Keratinocyte (primary cell): ENCODE results near the gene SLC18A2. TPM values are rescaled to one million over a fixed set of nuclear protein-coding genes. Genes with fewer than 3 reads are reported as not detected.

ENCODE experiments used
- DNase-seq: peaks from one replicate; pipeline ENCODE4 v3.0.0-alpha.2; 2011; ENCODE audit warnings: low read depth, missing footprints, low spot score
- FAIRE-seq: peaks from 2 replicates; lab custom pipeline; 2011; peaks lifted over from hg19 to GRCh38; lab: Jason Lieb, UNC
- H2AFZ ChIP-seq: 2 replicates; pipeline ENCODE4 v1.6.0; 2012; ENCODE audit warnings: low read length, control low read depth, inconsistent platforms; ENCODE audit not compliant: control insufficient read depth
- H3K27ac ChIP-seq: 2 replicates; pipeline ENCODE4 v1.5.1; 2011; ENCODE audit warnings: low read length; ENCODE audit not compliant: control insufficient read depth, insufficient read depth
- H3K27me3 ChIP-seq: 3 replicates; pipeline ENCODE4 v1.6.0; 2011; ENCODE audit warnings: low read length; ENCODE audit not compliant: control insufficient read depth, insufficient read depth; ENCODE audit errors: extremely low read depth
- H3K36me3 ChIP-seq, 2 experiments: 2 replicates in 1 of 2; 3 replicates in 1 of 2; pipeline ENCODE4 v1.5.1; 2011; ENCODE audit warnings: low read length in 2 of 2, mild to moderate bottlenecking in 1 of 2; ENCODE audit not compliant: control insufficient read depth in 2 of 2, insufficient read depth in 2 of 2; ENCODE audit errors: extremely low read depth in 1 of 2
- H3K4me1 ChIP-seq: 3 replicates; pipeline ENCODE4 v1.5.1; 2011; ENCODE audit warnings: low read length; ENCODE audit not compliant: control insufficient read depth, insufficient read depth; ENCODE audit errors: extremely low read depth
- H3K4me2 ChIP-seq: 3 replicates; pipeline ENCODE4 v1.6.0; 2011; ENCODE audit warnings: low read depth, low read length; ENCODE audit not compliant: control insufficient read depth, insufficient read depth; ENCODE audit errors: extremely low read depth
- H3K4me3 ChIP-seq, 3 experiments: fragments of 200-600 bp in 1 of 3; sonication (generic) in 1 of 3; 2 replicates in 2 of 3; 3 replicates in 1 of 3; pipeline ENCODE4 v1.5.1; 2011 to 2016; ENCODE audit warnings: low read length in 3 of 3, mild to moderate bottlenecking in 3 of 3, control low read depth in 2 of 3, inconsistent platforms in 1 of 3, low read depth in 1 of 3, mixed read lengths in 1 of 3, mixed run types in 1 of 3, moderate library complexity in 1 of 3; ENCODE audit not compliant: control insufficient read depth in 2 of 3, insufficient read depth in 2 of 3; ENCODE audit errors: extremely low read depth in 1 of 3
- H3K79me2 ChIP-seq: 2 replicates; pipeline ENCODE4 v1.6.0; 2012; ENCODE audit warnings: low read length; ENCODE audit not compliant: control insufficient read depth, insufficient read depth
- H3K9ac ChIP-seq: 3 replicates; pipeline ENCODE4 v1.6.0; 2011; ENCODE audit warnings: low read length; ENCODE audit not compliant: control insufficient read depth, insufficient read depth; ENCODE audit errors: extremely low read depth
- H3K9me1 ChIP-seq: 3 replicates; pipeline ENCODE4 v1.6.0; 2011; ENCODE audit warnings: low read length; ENCODE audit not compliant: control insufficient read depth, insufficient read depth; ENCODE audit errors: extremely low read depth
- H3K9me3 ChIP-seq: 2 replicates; pipeline ENCODE4 v1.5.1; 2012; ENCODE audit warnings: low read depth, low read length; ENCODE audit not compliant: control insufficient read depth
- H4K20me1 ChIP-seq: 3 replicates; pipeline ENCODE4 v1.6.0; 2011; ENCODE audit warnings: low read length; ENCODE audit not compliant: control insufficient read depth, insufficient read depth; ENCODE audit errors: extremely low read depth
- EZH2 ChIP-seq: IDR thresholded peaks from one replicate; pipeline ENCODE4 v1.6.1; 2012; ENCODE audit warnings: inconsistent platforms, mild to moderate bottlenecking, low read length, moderate library complexity
- dilution Hi-C: fragments of 300-500 bp; cut with MboI; formaldehyde crosslinking; loops from one replicate; pipeline ENCODE4 v1.7.0; 2020; ENCODE audit warnings: low sequenced_read_pairs; ENCODE audit not compliant: extremely low pct_ligation_motif_present
- polyA plus RNA-seq, 5 experiments: library from polyadenylated mRNA; depleted of rRNA in 3 of 5; stranded (reverse) in 3 of 5; stranded (forward) in 1 of 5; unstranded in 1 of 5; fragments of >200 nt; gene quantifications; 1 replicate in 1 of 5; 2 replicates in 3 of 5; 3 replicates in 1 of 5; pipeline versions ENCODE4 v1.2.1 to v1.2.3, GENCODE V29; 2011 to 2012; ENCODE audit warnings: missing spikeins in 2 of 5, low read depth in 1 of 5, low replicate concordance in 1 of 5
- TF ChIP-seq, protein P1 (sequence below), 3 experiments: IDR thresholded peaks in 1 of 3; conservative IDR thresholded peaks in 1 of 3; optimal IDR thresholded peaks in 1 of 3; 2 replicates in 2 of 3; 3 replicates in 1 of 3; pipeline versions ENCODE3 to v1.5.1; 2011; ENCODE audit warnings: low read length in 3 of 3, mild to moderate bottlenecking in 3 of 3, moderate library complexity in 2 of 3, control low read depth in 1 of 3, inconsistent platforms in 1 of 3; ENCODE audit not compliant: insufficient read depth in 2 of 3; ENCODE audit errors: extremely low read depth in 1 of 3

The SLC18A2 gene
- polyA plus RNA-seq, 1 donor (not counting 4 experiments of a cell fraction or from before 2014, with no cell fraction given): not detected

DNA sequence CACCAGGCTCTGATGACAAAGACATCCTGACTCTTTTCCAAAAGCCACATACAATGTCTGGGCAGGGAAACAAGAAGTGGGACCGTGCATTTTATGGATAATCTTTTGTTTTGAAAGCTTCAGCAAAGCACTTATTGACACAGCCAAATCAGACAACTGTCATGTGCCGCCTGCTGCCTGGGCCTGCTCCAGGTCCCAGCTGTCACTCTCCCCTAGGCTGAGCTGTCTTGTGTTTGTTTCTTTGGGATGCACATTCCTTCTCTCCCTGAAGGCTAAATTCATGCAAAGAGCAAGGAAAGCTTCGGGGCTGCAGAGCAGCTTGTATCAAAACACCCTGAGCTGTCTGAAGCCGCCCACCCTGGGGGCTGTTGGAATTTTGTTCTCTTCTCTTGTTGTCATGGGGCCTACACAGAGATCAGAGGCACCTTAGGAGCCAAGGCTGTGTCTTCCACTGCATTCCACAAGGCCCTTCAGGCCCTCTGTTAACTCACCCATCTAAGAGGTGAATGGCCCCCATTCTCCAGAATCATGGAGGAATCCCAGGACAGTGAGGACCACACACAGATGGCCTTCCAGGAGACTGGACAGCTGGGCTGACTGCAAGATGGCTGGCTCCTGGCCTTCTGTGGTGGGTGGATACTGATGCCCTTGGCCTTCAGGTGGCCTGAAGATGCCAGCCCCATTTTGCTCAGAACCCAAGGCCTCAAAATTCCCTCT is 17.8 kb upstream of the SLC18A2 start:
- no peak for DNase-seq
- Histone ChIP-seq H3K27ac (no peak overlapping the region), H3K9me3 (no peaks in the 10 kb centered on the region), H3K9me1 (no peaks in the 10 kb centered on the region), H3K79me2 (no peaks in the 10 kb centered on the region), H3K36me3 (no peaks in the 10 kb centered on the region), H3K4me2 (no peak overlapping the region), H2AFZ (no peak overlapping the region), H3K4me1 (no peaks in the 10 kb centered on the region), H3K4me3 (no peak overlapping the region), H3K9ac (no peak overlapping the region), H3K27me3 (peaks cover 1% of the 10 kb centered on the region), H4K20me1 (no peaks in the 10 kb centered on the region)
- FAIRE-seq: no peak
- dilution Hi-C loops: no loop called here
- TF ChIP-seq EZH2: no peak
- TF ChIP-seq, protein P1, sequence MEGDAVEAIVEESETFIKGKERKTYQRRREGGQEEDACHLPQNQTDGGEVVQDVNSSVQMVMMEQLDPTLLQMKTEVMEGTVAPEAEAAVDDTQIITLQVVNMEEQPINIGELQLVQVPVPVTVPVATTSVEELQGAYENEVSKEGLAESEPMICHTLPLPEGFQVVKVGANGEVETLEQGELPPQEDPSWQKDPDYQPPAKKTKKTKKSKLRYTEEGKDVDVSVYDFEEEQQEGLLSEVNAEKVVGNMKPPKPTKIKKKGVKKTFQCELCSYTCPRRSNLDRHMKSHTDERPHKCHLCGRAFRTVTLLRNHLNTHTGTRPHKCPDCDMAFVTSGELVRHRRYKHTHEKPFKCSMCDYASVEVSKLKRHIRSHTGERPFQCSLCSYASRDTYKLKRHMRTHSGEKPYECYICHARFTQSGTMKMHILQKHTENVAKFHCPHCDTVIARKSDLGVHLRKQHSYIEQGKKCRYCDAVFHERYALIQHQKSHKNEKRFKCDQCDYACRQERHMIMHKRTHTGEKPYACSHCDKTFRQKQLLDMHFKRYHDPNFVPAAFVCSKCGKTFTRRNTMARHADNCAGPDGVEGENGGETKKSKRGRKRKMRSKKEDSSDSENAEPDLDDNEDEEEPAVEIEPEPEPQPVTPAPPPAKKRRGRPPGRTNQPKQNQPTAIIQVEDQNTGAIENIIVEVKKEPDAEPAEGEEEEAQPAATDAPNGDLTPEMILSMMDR (optimal IDR thresholded peaks at IDR 0.05 in 1 of 3, IDR thresholded peaks at IDR 0.05 in 1 of 3, conservative IDR thresholded peaks at IDR 0.05 in 1 of 3; ENCODE audit: extremely low read depth in 1 of 3, insufficient read depth in 2 of 3, low read length in 3 of 3): no peak

DNA sequence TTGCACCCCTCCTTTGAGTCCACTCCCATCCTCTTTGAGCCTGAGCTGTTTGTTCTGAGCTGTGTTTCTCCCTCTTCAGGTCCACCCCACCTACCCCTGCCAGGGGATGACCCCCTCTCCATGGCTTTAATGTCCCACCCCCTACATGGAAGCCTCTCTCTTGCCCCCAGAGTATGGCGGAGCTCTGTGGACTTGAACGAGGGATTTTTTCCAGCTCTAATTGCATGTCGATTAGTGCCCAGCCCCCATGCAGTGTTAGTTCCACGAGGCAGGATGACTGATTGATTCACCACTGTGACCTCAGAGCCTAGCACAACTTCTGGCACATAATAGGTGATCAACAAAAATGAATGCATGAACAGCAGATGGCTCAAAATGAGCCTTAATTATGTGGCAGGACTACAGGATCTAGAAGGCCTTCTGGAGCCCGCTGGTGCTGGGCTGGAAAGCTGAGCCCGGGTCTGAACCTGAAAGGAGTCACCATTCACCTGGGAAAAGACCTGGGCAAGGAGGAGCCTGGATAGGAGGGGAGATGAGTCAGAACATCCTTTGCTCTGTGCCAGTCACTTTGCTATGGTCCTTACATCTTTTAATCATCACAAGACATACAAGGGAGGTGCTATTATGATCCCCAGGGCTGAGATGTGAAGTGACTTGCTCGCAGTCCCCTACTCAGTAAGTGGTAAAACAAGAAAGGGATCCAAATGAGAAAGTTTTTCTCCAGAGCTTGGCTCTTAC is 17.1 kb upstream of the SLC18A2 start:
- Histone ChIP-seq H2AFZ (no peak overlapping the region), H3K9ac (no peak overlapping the region), H3K79me2 (no peaks in the 10 kb centered on the region), H3K4me2 (no peak overlapping the region), H3K9me3 (no peaks in the 10 kb centered on the region), H3K4me1 (no peaks in the 10 kb centered on the region), H3K36me3 (no peaks in the 10 kb centered on the region), H4K20me1 (no peaks in the 10 kb centered on the region), H3K4me3 (no peak overlapping the region), H3K27ac (no peak overlapping the region), H3K9me1 (no peaks in the 10 kb centered on the region), H3K27me3 (peaks cover 3% of the 10 kb centered on the region)
- dilution Hi-C loops: no loop called here
- FAIRE-seq (no peak), DNase-seq (no peak)
- TF ChIP-seq, protein P1 (optimal IDR thresholded peaks at IDR 0.05 in 1 of 3, IDR thresholded peaks at IDR 0.05 in 1 of 3, conservative IDR thresholded peaks at IDR 0.05 in 1 of 3; ENCODE audit: extremely low read depth in 1 of 3, insufficient read depth in 2 of 3, low read length in 3 of 3): no peak
- TF ChIP-seq EZH2: no peak
